CD8-positive, alpha-beta memory T cell (primary cell): Measurements from ENCODE around the gene PCDHA12. TPM values are rescaled to one million over a fixed set of nuclear protein-coding genes. Genes with fewer than 3 reads are reported as not detected.
"Not testable (repeated sequence)": the region's sequence is repeated elsewhere in the genome, so short reads cannot be mapped to it uniquely, and the experiment has no call there.

Experiments used
- CTCF ChIA-PET: fragments of 350-600 bp; sonication (Branson Sonifier 250); formaldehyde crosslinking; loops from one replicate; lab custom pipeline; 2021; ENCODE audit warnings: antibody characterized with exemption; lab: Charles Lee
- POLR2A ChIA-PET: fragments of 350-600 bp; sonication (Branson Sonifier 250); formaldehyde crosslinking; loops from one replicate; lab custom pipeline; 2021; ENCODE audit warnings: antibody characterized with exemption; lab: Charles Lee
- DNase-seq, 5 donors: peaks; one replicate each; pipeline versions ENCODE4 v3.0.0 to v3.0.0-alpha.2; 2020 to 2022; ENCODE audit warnings: mixed read lengths in 1 of 5
- H3K27ac ChIP-seq: one replicate; pipeline ENCODE4 v1.7.0; 2013; ENCODE audit warnings: low read depth, mild to moderate bottlenecking, low read length, moderate library complexity
- H3K27me3 ChIP-seq: 2 replicates; pipeline ENCODE4 v1.7.0; 2013; ENCODE audit warnings: low read length, mild to moderate bottlenecking; ENCODE audit not compliant: insufficient read depth, poor library complexity, severe bottlenecking
- H3K36me3 ChIP-seq: 2 replicates; pipeline ENCODE4 v1.7.0; 2013; ENCODE audit warnings: mild to moderate bottlenecking, low read length, moderate library complexity; ENCODE audit not compliant: insufficient read depth
- H3K4me1 ChIP-seq: 2 replicates; pipeline ENCODE4 v1.7.0; 2013; ENCODE audit warnings: mild to moderate bottlenecking, low read length, moderate library complexity; ENCODE audit not compliant: insufficient read depth
- H3K4me3 ChIP-seq: 2 replicates; pipeline ENCODE4 v1.7.0; 2013; ENCODE audit warnings: mild to moderate bottlenecking, low read length
- H3K9me3 ChIP-seq: 2 replicates; pipeline ENCODE4 v1.7.0; 2013; ENCODE audit warnings: mild to moderate bottlenecking, low read length
- H3K27ac Mint-ChIP-seq, 8 donors: one replicate each; pipeline ENCODE4 v1.8.0; 2020 to 2021; ENCODE audit warnings: mixed read lengths in 8 of 8, mild to moderate bottlenecking in 6 of 8, inconsistent platforms in 3 of 8, moderate library complexity in 3 of 8
- H3K27me3 Mint-ChIP-seq, 2 donors: one replicate each; pipeline ENCODE4 v1.8.0; 2020 to 2021; ENCODE audit warnings: mixed read lengths in 2 of 2, mild to moderate bottlenecking in 1 of 2, moderate library complexity in 1 of 2
- H3K36me3 Mint-ChIP-seq, 3 donors: one replicate each; pipeline ENCODE4 v1.8.0; 2020 to 2021; ENCODE audit warnings: mixed read lengths in 3 of 3, inconsistent platforms in 1 of 3, mild to moderate bottlenecking in 1 of 3
- H3K4me1 Mint-ChIP-seq, 3 donors: one replicate each; pipeline ENCODE4 v1.8.0; 2020 to 2021; ENCODE audit warnings: mixed read lengths in 3 of 3, inconsistent platforms in 1 of 3, mild to moderate bottlenecking in 1 of 3
- H3K4me3 Mint-ChIP-seq, 7 donors: one replicate each; pipeline ENCODE4 v1.8.0; 2020 to 2021; ENCODE audit warnings: mixed read lengths in 7 of 7, mild to moderate bottlenecking in 6 of 7, moderate library complexity in 4 of 7, inconsistent platforms in 2 of 7
- H3K9me3 Mint-ChIP-seq, 5 donors: one replicate each; pipeline ENCODE4 v1.8.0; 2020 to 2022; ENCODE audit warnings: mixed read lengths in 5 of 5, mild to moderate bottlenecking in 3 of 5, moderate library complexity in 2 of 5, inconsistent platforms in 1 of 5
- polyA plus RNA-seq: library from polyadenylated mRNA; unstranded; fragments of 300-500 nt; fragmentation: Illumina TruSeq; gene quantifications from one replicate; pipeline ENCODE4 v1.2.3, GENCODE V29; 2021
- total RNA-seq, 2 experiments: library from RNA; stranded (reverse); gene quantifications; one replicate each; pipeline ENCODE4 v1.2.3, GENCODE V29; 2021

Gene PCDHA12
- total and polyA plus RNA-seq, 3 experiments from 2014 or later: not detected

DNA sequence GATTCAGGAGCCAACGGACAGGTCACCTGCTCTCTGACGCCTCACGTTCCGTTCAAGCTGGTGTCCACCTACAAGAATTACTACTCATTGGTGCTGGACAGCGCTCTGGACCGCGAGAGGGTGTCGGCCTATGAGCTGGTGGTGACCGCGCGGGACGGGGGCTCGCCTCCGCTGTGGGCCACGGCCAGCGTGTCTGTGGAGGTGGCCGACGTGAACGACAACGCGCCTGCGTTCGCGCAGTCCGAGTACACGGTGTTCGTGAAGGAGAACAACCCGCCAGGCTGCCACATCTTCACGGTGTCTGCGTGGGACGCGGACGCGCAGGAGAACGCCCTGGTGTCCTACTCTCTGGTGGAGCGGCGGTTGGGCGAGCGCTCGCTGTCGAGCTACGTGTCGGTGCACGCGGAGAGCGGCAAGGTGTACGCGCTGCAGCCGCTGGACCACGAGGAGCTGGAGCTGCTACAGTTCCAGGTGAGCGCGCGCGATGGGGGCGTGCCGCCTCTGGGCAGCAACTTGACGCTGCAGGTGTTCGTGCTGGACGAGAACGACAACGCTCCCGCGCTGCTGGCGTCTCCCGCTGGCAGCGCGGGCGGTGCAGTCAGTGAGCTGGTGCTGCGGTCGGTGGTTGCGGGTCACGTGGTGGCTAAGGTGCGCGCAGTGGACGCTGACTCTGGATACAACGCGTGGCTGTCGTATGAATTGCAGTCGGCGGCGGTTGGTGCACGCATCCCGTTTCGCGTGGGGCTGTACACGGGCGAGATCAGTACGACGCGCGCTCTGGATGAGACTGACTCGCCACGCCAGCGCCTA is 17.7 kb upstream of the PCDHA12 start:
- Histone ChIP-seq H3K4me1 (no peaks in the 10 kb centered on the region), H3K9me3 (no peaks in the 10 kb centered on the region), H3K36me3 (no peaks in the 10 kb centered on the region), H3K4me3 (no peak overlapping the region), H3K27me3 (no peaks in the 10 kb centered on the region), H3K27ac (no peak overlapping the region)
- ChIA-PET POLR2A (no interaction called here), CTCF (no interaction called here)
- peaks cover 12 to 42% of the 10 kb centered on the region in 2 donors for H3K27me3 Mint-ChIP-seq
- peaks cover 6 to 19% (median 15%) of the 10 kb centered on the region in 5 donors for H3K9me3 Mint-ChIP-seq
- H3K27ac Mint-ChIP-seq: no peak overlapping the region
- no peaks in the 10 kb centered on the region for H3K36me3 Mint-ChIP-seq
- no peaks in the 10 kb centered on the region for H3K4me1 Mint-ChIP-seq
- H3K4me3 Mint-ChIP-seq: no peak overlapping the region
- no peak for DNase-seq

DNA sequence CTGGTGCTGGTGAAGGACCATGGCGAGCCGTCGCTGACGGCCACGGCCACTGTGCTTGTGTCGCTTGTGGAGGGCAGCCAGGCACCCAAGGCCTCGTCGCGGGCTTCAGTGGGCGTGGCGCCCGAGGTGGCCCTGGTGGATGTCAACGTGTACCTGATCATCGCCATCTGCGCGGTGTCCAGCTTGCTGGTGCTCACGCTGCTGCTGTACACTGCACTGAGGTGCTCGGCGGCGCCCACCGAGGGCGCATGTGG is 17.2 kb upstream of the PCDHA12 start:
- Histone ChIP-seq H3K4me1 (no peaks in the 10 kb centered on the region), H3K36me3 (no peaks in the 10 kb centered on the region), H3K9me3 (no peaks in the 10 kb centered on the region), H3K27me3 (no peaks in the 10 kb centered on the region), H3K27ac (no peak overlapping the region), H3K4me3 (no peak overlapping the region)
- Mint-ChIP-seq H3K9me3 (peaks cover 6 to 17% (median 15%) of the 10 kb centered on the region in 5 donors), H3K4me3 (no peak overlapping the region), H3K27me3 (peaks cover 12 to 38% of the 10 kb centered on the region in 2 donors), H3K36me3 (no peaks in the 10 kb centered on the region), H3K4me1 (no peaks in the 10 kb centered on the region), H3K27ac (no peak overlapping the region)
- ChIA-PET POLR2A (no interaction called here), CTCF (no interaction called here)
- no peak for DNase-seq

DNA sequence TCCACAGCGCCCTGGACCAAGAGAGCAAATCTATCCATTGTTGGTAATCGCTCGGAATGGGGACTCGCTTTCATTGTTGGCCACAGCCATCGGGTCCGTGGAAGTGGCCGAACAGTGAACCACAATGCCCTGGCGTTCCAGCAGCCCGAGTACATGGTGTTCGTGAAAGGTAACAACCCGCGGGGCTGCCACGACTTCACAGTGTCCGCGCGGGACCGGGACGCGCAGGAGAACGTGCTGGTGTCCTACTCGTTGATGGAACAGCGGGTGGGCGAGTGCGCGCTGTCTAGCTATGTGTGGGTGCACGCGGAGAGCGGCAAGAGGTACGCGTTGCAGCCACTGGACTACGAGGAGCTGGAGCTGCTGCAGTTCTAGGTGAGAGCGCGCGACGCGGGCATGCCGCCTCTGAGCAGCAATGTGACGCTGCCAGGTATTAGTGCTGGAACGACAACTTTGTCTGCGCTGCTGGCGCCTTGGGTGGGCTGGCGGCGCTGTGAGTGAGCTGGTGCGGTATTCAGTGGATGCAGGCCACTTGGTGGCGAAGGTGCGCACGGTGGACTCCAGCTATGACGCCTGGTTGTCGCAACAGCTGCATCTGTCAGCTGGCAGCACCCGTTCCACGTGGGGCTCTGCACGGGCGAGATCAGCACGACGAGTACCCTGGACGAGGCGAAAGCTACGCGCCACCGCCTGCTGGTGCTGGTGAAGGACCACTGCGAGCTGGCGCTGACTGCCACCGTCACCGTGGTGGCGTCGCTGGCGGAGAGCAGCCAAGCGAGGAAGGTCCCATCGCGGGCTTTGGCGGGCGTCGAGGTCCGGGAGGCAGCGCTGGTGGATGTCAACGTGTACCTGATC is 12.4 kb upstream of the PCDHA12 start:
- DNase-seq: no peak
- Mint-ChIP-seq H3K36me3 (no peaks in the 10 kb centered on the region), H3K4me3 (no peak overlapping the region), H3K4me1 (no peaks in the 10 kb centered on the region), H3K27ac (no peak overlapping the region), H3K9me3 (peaks cover 0 to 20% (median 11%) of the 10 kb centered on the region in 5 donors), H3K27me3 (peaks cover 12 to 28% of the 10 kb centered on the region in 2 donors)
- H3K4me1 ChIP-seq: no peaks in the 10 kb centered on the region
- H3K4me3 ChIP-seq: no peak overlapping the region
- no peaks in the 10 kb centered on the region for H3K36me3 ChIP-seq
- no peaks in the 10 kb centered on the region for H3K9me3 ChIP-seq
- H3K27ac ChIP-seq: no peak overlapping the region
- no peaks in the 10 kb centered on the region for H3K27me3 ChIP-seq
- ChIA-PET POLR2A (no interaction called here), CTCF (no interaction called here)

DNA sequence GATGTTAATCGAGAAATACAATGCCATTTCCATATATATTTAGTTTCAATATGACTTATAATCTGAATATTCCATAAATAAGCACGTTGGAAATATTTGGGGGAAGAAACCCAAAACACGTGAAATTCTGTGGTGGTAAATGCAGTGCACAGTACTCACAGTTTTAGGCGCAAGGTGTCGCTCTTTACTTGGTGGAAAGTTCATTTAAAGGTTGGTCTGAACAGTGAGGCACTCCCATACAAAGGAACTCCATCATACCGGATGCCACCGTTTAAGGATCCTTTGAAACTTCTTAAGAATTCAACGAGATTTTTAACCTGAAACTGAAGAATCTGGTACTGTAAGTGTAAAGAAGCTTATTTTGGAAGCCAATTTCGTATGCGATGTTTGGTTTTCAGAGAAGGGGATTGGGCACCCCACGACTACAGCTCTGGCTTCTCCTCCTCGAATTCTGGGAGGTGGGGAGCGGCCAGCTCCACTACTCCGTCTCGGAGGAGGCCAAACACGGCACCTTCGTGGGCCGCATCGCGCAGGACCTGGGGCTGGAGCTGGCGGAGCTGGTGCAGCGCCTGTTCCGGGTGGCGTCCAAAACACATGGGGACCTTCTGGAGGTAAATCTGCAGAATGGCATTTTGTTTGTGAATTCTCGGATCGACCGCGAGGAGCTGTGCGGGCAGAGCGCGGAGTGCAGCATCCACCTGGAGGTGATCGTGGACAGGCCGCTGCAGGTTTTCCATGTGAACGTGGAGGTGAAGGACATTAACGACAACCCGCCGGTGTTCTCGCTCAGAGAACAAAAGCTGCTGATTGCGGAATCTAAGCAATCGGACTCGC is 6.2 kb upstream of the PCDHA12 start, which contains the start of gene PCDHA11:
Gene PCDHA11 (plus strand): TSS at position 237 of the 834 bp plus-strand sequence. CDS start 147 bp downstream, at position 384.
- H3K4me3 ChIP-seq: no peak within 1 kb of the TSS
- CTCF ChIA-PET: no interaction called here
- H3K4me1 ChIP-seq: no peaks in the 10 kb centered on the region
- H3K9me3 ChIP-seq: no peaks in the 10 kb centered on the region
- POLR2A ChIA-PET: no interaction called here
- H3K36me3 ChIP-seq: no peaks in the 10 kb centered on the region
- H3K27ac ChIP-seq: no peak within 1 kb of the TSS
- Mint-ChIP-seq H3K4me1 (no peaks in the 10 kb centered on the region), H3K27ac (no peak within 1 kb of the TSS), H3K27me3 (peaks cover 2 to 24% of the 10 kb centered on the region in 2 donors), H3K9me3 (peaks cover 11 to 26% (median 14%) of the 10 kb centered on the region in 5 donors), H3K36me3 (peaks cover 0 to 4% (median 0%) of the 10 kb centered on the region in 3 donors), H3K4me3 (no peak within 1 kb of the TSS)
- H3K27me3 ChIP-seq: no peaks in the 10 kb centered on the region
- DNase-seq: no peak

DNA sequence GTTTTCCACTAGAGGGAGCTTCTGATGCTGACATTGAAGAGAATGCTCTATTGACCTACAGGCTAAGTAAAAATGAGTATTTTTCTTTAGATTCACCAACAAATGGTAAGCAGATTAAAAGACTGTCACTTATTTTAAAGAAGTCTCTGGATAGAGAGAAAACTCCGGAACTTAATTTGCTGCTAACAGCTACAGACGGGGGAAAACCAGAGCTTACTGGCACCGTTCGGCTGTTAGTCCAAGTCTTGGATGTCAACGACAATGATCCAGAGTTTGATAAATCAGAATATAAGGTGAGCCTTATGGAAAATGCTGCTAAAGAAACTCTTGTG is 5.6 kb upstream of the PCDHA12 start:
- no peaks in the 10 kb centered on the region for H3K4me1 ChIP-seq
- no peak for DNase-seq
- no peaks in the 10 kb centered on the region for H3K27me3 ChIP-seq
- no peak overlapping the region for H3K27ac Mint-ChIP-seq
- peaks cover 11 to 31% (median 14%) of the 10 kb centered on the region in 5 donors for H3K9me3 Mint-ChIP-seq
- ChIA-PET CTCF (no interaction called here), POLR2A (no interaction called here)
- H3K4me1 Mint-ChIP-seq: no peaks in the 10 kb centered on the region
- H3K27me3 Mint-ChIP-seq: peaks cover 2 to 26% of the 10 kb centered on the region in 2 donors
- no peak overlapping the region for H3K4me3 Mint-ChIP-seq
- H3K36me3 ChIP-seq: no peaks in the 10 kb centered on the region
- no peaks in the 10 kb centered on the region for H3K9me3 ChIP-seq
- peaks cover 0 to 8% (median 0%) of the 10 kb centered on the region in 3 donors for H3K36me3 Mint-ChIP-seq
- no peak overlapping the region for H3K4me3 ChIP-seq
- H3K27ac ChIP-seq: no peak overlapping the region

DNA sequence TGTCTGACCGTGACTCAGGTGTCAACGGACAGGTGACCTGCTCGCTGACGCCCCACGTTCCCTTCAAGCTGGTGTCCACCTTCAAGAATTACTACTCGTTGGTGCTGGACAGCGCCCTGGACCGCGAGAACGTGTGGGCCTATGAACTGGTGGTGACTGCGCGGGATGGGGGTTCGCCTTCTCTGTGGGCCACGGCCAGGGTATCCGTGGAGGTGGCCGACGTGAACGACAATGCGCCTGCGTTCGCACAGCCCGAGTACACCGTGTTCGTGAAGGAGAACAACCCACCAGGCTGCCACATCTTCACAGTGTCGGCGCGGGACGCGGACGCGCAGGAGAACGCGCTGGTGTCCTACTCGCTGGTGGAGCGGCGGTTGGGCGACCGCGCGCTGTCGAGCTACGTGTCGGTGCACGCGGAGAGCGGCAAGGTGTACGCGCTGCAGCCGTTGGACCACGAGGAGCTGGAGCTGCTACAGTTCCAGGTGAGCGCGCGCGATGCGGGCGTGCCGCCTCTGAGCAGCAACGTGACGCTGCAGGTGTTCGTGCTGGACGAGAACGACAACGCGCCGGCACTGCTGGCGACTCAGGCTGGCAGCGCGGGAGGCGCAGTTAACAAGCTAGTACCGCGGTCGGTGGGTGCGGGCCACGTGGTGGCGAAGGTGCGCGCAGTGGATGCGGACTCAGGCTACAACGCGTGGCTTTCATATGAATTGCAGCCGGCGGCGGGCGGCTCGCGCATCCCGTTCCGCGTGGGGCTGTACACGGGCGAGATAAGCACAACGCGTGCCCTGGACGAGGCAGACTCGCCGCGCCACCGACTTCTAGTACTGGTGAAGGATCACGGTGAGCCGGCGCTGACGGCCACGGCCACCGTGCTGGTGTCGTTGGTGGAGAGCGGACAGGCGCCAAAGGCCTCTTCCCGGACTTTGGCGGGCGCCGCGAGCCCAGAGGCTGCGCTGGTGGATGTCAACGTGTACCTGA is 4.6 kb upstream of the PCDHA12 start:
- DNase-seq: no peak
- no peaks in the 10 kb centered on the region for H3K4me1 ChIP-seq
- H3K27me3 Mint-ChIP-seq: peaks cover 10 to 30% of the 10 kb centered on the region in 2 donors
- peaks cover 0 to 9% (median 0%) of the 10 kb centered on the region in 3 donors for H3K36me3 Mint-ChIP-seq
- ChIA-PET POLR2A (no interaction called here), CTCF (no interaction called here)
- no peaks in the 10 kb centered on the region for H3K9me3 ChIP-seq
- H3K36me3 ChIP-seq: no peaks in the 10 kb centered on the region
- H3K9me3 Mint-ChIP-seq: peaks cover 10 to 40% (median 22%) of the 10 kb centered on the region in 5 donors
- H3K4me3 ChIP-seq: no peak overlapping the region
- H3K4me1 Mint-ChIP-seq: no peaks in the 10 kb centered on the region
- no peaks in the 10 kb centered on the region for H3K27me3 ChIP-seq
- no peak overlapping the region for H3K27ac Mint-ChIP-seq
- H3K4me3 Mint-ChIP-seq: no peak overlapping the region
- H3K27ac ChIP-seq: no peak overlapping the region

DNA sequence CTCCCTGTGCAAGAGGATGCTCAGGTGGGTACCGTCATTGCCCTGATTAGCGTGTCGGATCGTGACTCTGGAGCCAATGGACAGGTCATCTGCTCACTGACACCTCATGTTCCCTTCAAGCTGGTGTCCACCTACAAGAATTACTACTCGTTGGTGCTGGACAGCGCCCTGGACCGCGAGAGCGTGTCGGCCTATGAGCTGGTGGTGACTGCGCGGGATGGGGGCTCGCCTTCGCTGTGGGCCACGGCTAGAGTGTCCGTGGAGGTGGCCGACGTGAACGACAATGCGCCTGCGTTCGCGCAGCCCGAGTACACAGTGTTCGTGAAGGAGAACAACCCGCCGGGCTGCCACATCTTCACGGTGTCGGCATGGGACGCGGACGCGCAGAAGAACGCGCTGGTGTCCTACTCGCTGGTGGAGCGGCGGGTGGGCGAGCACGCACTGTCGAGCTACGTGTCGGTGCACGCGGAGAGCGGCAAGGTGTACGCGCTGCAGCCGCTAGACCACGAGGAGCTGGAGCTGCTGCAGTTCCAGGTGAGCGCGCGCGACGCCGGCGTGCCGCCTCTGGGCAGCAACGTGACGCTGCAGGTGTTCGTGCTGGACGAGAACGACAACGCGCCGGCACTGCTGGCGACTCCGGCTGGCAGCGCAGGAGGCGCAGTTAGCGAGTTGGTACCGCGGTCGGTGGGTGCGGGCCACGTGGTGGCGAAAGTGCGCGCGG is 1.6 kb downstream of the PCDHA12 start:
- H3K4me3 ChIP-seq, H3K36me3 Mint-ChIP-seq, H3K27ac ChIP-seq, H3K4me1 ChIP-seq, H3K27me3 ChIP-seq, H3K36me3 ChIP-seq, H3K9me3 ChIP-seq, H3K4me1 Mint-ChIP-seq, H3K4me3 Mint-ChIP-seq, CTCF ChIA-PET, POLR2A ChIA-PET, DNase-seq, H3K27ac Mint-ChIP-seq: not testable (repeated sequence)
- Mint-ChIP-seq H3K9me3 (peaks cover 14 to 46% (median 36%) of the 10 kb centered on the region in 5 donors), H3K27me3 (peaks cover 35 to 50% of the 10 kb centered on the region in 2 donors)
